HG03558 (cell line): ENCODE data around the gene ST8SIA5.

Experiments
- ATAC-seq: cut with Tn5 transposase; IDR thresholded peaks from one replicate; pipeline ENCODE4 v1.9.1; 2021; ENCODE audit warnings: moderate number of reproducible peaks; ENCODE audit not compliant: unreplicated experiment; ENCODE audit errors: extremely low read depth

The ST8SIA5 gene

GRCh38 chr18:46636040-46636630 lies 120.7 kb downstream of the ST8SIA5 start:
- ATAC-seq: no peak

- no peak for ATAC-seq
These were observed 124.3 kb downstream of the ST8SIA5 start for GRCh38 chr18:46632401-46633071.

- no peak for ATAC-seq
These were observed 125.9 kb downstream of the ST8SIA5 start for GRCh38 chr18:46630991-46631390.

- ATAC-seq: no peak
These were observed 126.7 kb downstream of the ST8SIA5 start for GRCh38 chr18:46630160-46630559.

- ATAC-seq: no peak
These were observed 127.5 kb downstream of the ST8SIA5 start for GRCh38 chr18:46629361-46629760.

GRCh38 chr18:46628206-46628605 lies 128.6 kb downstream of the ST8SIA5 start:
- no peak for ATAC-seq

- ATAC-seq: no peak
These were observed 129.7 kb downstream of the ST8SIA5 start for GRCh38 chr18:46627136-46627535.

GRCh38 chr18:46625069-46625468 lies 131.8 kb downstream of the ST8SIA5 start:
- ATAC-seq: no peak

GRCh38 chr18:46624127-46624526 lies 132.7 kb downstream of the ST8SIA5 start:
- no peak for ATAC-seq

- no peak for ATAC-seq
These were observed 133.3 kb downstream of the ST8SIA5 start for GRCh38 chr18:46623541-46623940.

- ATAC-seq: no peak
These were observed 133.9 kb downstream of the ST8SIA5 start for GRCh38 chr18:46622999-46623398.

GRCh38 chr18:46622451-46622850 lies 134.4 kb downstream of the ST8SIA5 start:
- no peak for ATAC-seq

GRCh38 chr18:46621871-46622270 lies 135.0 kb downstream of the ST8SIA5 start:
- no peak for ATAC-seq

GRCh38 chr18:46621111-46621766 lies 135.6 kb downstream of the ST8SIA5 start:
- no peak for ATAC-seq

- no peak for ATAC-seq
These were observed 137.3 kb downstream of the ST8SIA5 start for GRCh38 chr18:46619559-46619958.
